ENCODE results near the gene GCSH. TPM values are rescaled to one million over a fixed set of nuclear protein-coding genes. Genes with fewer than 3 reads are reported as not detected.

Gene GCSH
- total and polyA plus RNA-seq, 2 of the 13 experiments (the other 11 are each of a cell fraction or from before 2014, with no cell fraction given), result 35.9 to 103 TPM

- TF ChIP-seq ZNF546 (CRISPR knock-in tag; conservative IDR thresholded peaks at IDR 0.05), result no peak; the same call in 1 of the 2 replicates
- TF ChIP-seq ZNF468 (CRISPR knock-in tag; IDR thresholded peaks at IDR 0.05), result no peak; the same call in 1 of the 2 replicates
- no peak for TF ChIP-seq NR2F6 (IDR thresholded peaks at IDR 0.05)
- no peak; the same call in 1 of the 2 replicates for TF ChIP-seq NR2F6 (CRISPR knock-in tag; IDR thresholded peaks at IDR 0.05)
- TF ChIP-seq DBP (CRISPR knock-in tag; IDR thresholded peaks at IDR 0.05; ENCODE audit: not compliant biosample characterization), result no peak
- no peak for TF ChIP-seq FOXM1 (CRISPR knock-in tag; IDR thresholded peaks at IDR 0.05)
- TF ChIP-seq ESRRA (CRISPR knock-in tag; IDR thresholded peaks at IDR 0.05; ENCODE audit: low read depth), result no peak; the same call in none of the 2 replicates
- TF ChIP-seq JARID2 (CRISPR knock-in tag; IDR thresholded peaks at IDR 0.05; ENCODE audit: insufficient replicate concordance), result no peak
- TF ChIP-seq KDM2A (CRISPR knock-in tag; IDR thresholded peaks at IDR 0.05; ENCODE audit: borderline replicate concordance, low read depth), result peak; percentile 84
- TF ChIP-seq ZNF678 (CRISPR knock-in tag; IDR thresholded peaks at IDR 0.05), result no peak
- no peak for TF ChIP-seq TIGD3 (CRISPR knock-in tag; IDR thresholded peaks at IDR 0.05; ENCODE audit: borderline replicate concordance)
- TF ChIP-seq ISL2 (CRISPR knock-in tag; IDR thresholded peaks at IDR 0.05), result peak; percentile 43; the same call in 1 of the 2 replicates
- no peak for TF ChIP-seq ZNF337 (CRISPR knock-in tag; IDR thresholded peaks at IDR 0.05; ENCODE audit: borderline replicate concordance, low read depth)
- no peak for TF ChIP-seq ZNF230 (CRISPR knock-in tag; IDR thresholded peaks at IDR 0.05)
- no peak for TF ChIP-seq EZH2 (conservative IDR thresholded peaks at IDR 0.05; ENCODE audit: low read depth, low read length)
- no peak for TF ChIP-seq REL (CRISPR knock-in tag; conservative IDR thresholded peaks at IDR 0.05)
- TF ChIP-seq ATF7 (IDR thresholded peaks at IDR 0.05), result no peak
- no peak for TF ChIP-seq ATF7 (CRISPR knock-in tag; IDR thresholded peaks at IDR 0.05)
- peak; percentile 17; the same call in 1 of the 2 replicates for TF ChIP-seq ZFP91 (CRISPR knock-in tag; IDR thresholded peaks at IDR 0.05; ENCODE audit: borderline replicate concordance)
- TF ChIP-seq MZF1 (CRISPR knock-in tag; IDR thresholded peaks at IDR 0.05; ENCODE audit: borderline replicate concordance), result no peak
- TF ChIP-seq ZNF773 (CRISPR knock-in tag; IDR thresholded peaks at IDR 0.05; ENCODE audit: borderline replicate concordance), result no peak
- TF ChIP-seq RBFOX2 (IDR thresholded peaks at IDR 0.05; ENCODE audit: low read depth, low read length), result peak; percentile 72
- TF ChIP-seq HIVEP1 (CRISPR knock-in tag; IDR thresholded peaks at IDR 0.05), result no peak
- TF ChIP-seq FIP1L1 (IDR thresholded peaks at IDR 0.05; ENCODE audit: borderline replicate concordance, insufficient read depth, low read depth, low read length), result no peak
- TF ChIP-seq ELF1 (CRISPR knock-in tag; IDR thresholded peaks at IDR 0.05), result no peak
- TF ChIP-seq AHR (CRISPR knock-in tag; IDR thresholded peaks at IDR 0.05), result 0 out of 2 replicates have a peak, but pooled peaks have one; percentile 31
- no peak for TF ChIP-seq ZNF605 (CRISPR knock-in tag; IDR thresholded peaks at IDR 0.05)
- TF ChIP-seq RARG (CRISPR knock-in tag; IDR thresholded peaks at IDR 0.05; ENCODE audit: low read depth), result no peak
These were observed 60.7 kb downstream of the GCSH start, which contains the start of gene ATMIN (continued) for GRCh38 chr16:81035398-81035974.
